Measurements from ENCODE around the gene CALML3.

Gene CALML3

DNA sequence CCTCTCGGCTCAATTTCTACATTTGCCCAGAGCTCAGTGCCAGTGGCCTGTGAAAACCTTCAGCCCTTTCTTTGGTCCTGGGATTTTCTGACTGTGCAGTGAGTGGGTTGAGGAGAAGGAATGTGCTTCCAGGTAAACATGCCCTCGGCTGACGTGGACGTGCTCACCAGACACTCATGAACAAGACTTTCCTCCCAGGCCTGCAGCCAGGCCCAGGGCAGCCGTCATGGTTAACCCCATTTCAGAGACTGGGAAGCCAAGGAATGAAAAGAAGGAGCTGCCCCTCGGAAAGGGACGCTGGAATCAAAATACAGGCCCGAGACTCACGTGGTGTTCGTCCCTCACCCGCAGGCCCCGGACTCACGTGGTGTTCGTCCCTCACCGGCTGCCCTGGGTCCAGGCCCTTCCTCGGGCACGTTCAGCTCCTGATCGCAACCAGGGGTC is 16.6 kb upstream of the CALML3 start:
- no peak for DNase-seq

DNA sequence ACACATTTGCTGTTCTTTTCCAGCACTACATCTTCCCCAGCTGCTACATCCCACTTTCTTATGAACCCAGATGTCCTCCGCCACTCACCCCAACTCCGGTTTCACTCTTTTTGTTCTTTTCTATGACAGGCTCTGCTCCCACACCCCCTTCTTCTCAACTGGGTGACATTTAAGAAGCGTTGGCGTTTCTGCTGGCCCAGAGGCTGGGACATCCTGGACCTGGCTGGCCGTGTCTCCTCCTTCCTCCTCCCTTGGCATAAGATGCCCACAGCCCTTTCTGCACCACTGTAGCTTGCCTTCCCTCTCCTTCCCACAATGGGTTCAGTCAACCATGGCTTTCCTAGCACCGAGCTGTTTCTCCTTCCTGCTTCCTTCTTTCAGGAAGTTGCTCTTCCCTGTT is 16.0 kb upstream of the CALML3 start:
- peak; percentile 61 for DNase-seq

DNA sequence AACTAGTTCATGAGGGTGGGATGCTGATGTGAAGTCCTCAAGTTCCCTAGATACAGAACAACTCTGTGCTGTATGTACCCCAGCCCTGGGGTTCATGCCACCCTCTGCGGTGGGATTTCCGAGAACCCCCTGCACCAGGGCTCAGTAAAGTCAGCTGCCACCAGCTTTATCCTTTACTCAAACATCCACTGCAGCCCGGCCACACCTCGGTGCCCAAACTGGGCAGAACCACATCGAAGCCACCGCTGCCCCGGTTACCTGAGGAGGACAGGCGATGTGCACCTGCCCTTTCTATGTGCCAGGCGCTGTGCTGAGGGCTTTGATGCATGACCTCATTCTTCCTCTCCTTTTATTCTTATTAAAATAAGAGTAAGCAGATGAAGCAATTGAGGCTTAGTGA is 15.5 kb upstream of the CALML3 start:
- peak; percentile 80 for DNase-seq

DNA sequence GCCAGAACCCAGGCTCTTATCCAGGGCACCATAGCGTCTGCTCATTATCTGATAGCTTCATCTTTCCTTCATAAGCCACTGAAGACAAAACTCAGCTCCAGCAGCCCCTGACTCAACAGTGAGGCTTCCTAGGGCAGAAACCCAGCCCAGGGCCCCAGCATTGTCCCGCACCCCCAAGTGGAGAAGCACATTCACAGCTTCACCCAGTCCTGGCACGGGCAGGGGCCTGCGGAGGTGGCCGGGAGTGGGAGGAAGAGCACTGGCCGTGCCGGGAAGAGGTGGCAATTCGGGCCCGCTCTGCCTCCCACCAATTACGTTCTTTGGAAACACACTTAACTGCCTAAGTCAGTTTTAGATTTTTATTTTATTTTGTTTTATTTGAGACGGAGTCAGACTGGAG is 15.1 kb upstream of the CALML3 start:
- no peak for DNase-seq

DNA sequence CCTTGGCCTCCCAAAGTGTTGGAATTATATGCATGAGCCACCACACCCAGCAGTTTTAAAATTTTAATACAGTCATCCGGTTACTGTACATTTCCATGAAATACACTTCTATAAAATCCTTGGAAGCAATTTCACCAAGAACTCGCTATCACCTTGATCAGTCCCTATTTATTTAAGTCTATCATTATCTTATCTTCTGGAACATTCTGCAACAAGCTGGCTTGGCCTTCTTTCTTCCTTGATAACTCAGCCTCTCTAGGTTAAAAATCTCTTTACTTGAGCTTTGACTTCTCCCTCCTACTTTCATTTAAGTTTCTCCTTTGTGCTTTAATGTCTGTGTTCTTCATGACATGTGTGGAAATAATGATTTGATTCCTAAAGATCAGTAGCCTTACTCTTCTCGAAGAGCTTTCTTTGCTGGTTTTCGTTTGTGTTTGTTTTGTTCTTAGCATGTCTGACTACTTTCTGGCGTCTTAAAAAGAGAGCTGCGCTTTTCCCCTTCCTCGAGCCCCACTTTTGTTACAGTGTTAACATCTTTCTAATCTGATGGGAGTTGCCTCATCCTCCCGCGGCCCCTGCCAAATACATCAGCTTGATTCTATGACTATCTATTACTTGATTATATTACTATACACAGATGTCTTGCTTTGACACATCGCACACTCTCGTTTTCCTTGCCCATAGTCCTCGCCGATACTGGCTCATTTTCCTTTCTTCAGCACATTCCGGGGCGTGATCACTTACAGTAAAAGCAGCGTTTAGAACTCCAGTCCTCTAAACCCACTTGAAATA is 14.3 kb upstream of the CALML3 start:
- DNase-seq = no peak

DNA sequence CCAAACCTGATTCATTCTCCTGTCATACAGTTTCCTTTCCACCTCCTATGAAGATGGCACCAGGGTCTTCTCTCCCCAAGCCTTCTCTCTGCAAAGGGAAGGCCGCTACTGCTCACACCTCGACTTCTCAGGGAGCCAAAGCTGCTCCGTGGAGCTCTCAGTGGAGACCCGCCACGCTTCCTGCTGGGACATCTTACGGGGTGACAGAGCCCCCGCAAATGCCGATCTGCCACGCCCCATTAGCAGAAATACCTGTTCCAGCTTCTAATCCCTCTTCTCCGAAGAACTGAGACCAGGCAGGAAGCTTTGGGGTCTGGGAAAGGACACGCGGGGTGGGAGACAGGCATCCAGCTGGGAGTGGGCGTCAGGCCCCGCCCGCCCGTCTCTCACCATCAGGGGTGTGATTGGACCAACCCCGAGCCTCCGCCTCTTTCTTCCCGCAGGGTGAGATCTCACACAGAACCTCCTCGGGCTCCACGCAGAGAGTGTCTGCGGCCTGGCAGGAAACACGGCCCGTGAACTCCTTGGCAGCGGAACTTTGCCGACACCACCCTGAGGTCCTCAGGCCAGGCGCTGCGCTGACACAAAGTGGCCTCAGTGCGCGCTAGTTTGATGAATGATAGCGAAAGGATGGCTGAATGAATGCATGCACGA is 13.4 kb upstream of the CALML3 start:
- DNase-seq = no peak

DNA sequence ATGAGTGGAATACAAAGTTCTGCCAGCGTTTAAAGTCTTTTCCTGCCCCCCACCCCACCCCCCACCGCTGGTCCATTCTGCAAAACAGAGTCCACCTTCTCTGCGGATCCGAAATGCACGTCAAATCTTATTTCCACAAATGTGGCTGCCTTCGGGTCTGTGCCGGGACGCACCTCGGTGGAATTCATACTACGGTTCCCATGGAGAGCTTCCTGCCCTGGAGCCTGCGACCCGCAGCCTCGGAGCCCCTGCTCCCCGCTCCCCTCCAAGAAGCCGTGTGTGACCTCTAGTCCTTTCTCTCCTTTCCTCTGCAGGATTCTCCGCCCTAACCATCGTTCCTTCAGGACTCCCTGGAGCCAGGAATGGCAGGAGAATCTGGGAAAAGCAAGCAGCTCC is 12.9 kb upstream of the CALML3 start:
- no peak for DNase-seq

DNA sequence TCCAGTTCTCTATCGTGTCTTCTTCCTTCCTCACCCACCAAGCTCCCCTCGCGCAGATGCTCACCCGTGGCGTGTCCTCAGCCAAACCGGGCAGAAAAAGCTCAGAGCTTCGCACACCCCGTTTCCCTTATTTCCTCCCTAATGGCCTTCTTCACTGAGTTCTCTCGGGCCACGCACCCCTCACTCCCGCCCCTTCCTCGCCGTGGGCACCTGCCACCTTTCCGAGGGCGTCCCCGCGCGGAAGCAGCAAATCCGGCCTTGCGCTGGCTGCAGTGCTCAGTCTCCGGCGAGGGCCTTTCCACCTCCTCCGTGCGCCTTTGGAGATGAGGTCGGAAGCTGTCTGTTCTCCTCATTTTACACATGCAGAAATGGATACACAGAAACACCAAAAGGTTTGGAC is 12.4 kb upstream of the CALML3 start:
- DNase-seq = no peak

DNA sequence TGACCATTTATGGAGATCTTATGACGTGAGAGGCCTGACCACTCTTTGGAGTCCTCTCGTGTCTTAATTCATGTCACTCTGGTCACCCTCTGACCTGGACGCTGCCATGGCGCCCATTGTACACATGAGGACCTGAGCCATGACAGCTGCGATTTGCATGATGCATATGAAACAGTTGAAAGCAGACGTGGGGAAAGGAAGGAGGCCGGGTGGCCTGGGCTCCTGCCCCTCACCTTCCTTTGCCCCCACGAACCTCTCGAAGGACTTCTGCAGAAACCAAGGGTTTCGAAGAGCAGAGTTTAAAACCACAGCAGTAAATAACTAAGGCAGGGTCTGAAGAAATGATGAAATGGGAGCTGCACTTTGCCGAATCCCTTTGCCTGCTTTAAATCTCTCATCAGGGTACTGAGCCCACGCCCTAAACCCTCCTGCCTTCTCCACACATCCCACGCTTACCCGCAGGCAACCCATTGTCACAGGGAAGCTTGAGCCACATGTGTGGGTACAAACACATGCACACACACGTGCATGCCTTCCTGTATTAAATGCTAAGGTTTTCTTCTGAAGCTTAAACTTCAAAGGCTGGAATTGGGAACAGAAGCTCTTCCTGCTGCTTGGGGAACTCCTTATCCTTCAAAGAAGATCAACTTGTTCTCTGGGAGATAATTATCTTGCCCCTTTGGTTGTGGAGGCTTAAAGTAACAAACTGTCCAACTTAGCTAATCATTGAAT is 11.7 kb upstream of the CALML3 start:
- no peak for DNase-seq

DNA sequence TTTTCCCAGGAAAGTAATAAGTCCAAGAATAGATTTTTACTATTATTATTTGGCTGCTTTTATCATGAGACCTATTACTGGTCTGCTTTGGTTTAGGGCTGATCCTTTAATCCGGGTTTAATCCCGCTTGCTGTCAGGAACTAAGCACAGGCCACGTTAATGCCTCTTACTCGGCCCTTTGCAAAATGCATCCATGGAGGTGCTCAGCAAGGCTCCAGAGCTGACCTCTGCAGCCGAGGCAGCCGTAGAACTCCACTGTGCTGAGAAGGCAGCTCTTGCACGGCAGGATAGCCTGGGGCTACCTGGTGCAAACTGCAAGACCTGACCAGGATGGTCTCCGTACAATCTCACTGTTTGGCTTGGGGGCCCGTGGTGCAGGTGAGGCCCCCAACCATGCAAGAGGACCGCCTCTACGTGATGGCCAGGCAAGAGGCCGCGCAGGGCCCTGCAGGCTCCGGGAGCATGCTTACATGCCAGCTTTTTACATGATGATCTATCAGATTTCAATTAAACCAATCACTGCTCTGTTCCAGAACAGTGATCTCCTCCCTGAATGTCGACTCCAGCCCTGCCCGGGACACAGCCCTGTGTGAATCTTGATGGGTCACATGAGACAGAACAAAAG is 10.4 kb upstream of the CALML3 start:
- no peak for DNase-seq

DNA sequence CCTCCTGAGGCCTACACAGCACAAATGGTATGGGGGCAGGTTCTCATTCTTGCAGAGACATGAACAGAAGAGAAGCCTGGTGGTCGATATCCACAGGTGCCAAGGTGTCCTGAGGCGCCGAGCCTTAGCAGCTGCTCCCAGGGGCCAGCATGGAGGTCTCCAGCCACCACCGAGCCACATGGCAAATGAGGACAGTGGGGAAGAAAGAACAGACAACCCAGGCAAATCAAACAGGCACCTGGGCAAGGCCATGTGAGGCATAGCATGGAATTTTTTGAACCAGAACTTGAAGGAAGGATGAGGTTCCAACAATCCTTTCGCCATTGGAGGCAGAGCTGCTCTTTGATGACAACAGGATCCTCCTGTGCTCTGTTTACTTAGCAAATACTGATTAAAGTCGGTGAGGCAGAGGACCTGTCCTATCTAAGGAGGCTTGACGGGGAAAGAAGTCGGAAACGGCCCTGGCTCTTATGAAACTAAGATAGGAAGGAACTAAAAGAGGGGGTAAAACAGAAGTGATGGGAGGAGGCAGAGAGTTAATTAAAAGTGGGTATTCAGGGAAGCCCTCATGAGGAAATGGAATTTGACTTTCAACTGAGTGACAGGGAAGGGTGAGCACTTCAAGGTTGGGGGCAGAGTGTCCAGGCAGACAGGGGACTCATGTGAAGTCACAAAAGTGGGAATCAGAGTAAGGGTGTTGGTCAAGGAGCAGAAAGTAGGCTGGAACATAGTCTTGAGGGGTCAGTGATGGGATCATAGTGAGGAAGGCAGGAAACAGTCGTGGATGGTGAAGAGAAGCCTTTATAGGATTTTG is 8.6 kb upstream of the CALML3 start:
- peak; percentile 83 for DNase-seq

DNA sequence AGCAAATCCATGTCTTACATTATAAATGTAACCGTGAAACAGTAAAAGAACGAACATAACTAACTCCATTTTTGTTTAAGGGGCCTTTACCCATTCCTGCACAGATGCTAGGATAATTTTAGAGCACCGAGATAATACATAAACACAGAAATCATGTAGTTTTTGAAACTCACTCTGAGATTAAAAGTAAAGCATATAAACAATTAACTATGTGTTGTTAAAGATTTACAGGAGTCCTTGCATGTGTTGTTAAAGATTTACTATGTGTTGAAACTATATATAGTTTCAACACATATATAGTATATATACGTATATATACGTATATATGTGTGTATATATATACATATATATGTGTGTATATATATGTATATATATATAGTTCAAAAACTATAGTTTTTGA is 7.2 kb upstream of the CALML3 start:
- DNase-seq = no peak

DNA sequence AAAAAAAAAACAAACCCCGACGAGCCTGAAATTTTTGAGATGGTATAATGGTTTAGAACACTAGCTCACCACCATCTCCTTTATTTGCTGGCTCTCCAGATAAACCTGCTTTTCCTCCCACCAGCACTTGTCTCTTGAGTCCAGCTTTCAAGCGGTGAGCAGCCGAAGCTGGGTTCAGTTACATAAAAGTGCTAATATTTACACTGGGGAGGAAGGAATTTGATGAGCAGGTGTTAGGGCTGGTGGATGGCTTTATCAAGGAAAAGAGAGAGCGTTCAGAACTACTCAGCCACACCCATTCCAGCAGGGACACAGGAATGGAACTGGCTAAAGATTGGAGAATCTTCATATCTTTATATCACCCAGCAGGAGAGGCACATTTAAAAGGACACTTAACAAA is 6.6 kb upstream of the CALML3 start:
- peak; percentile 99 for DNase-seq

DNA sequence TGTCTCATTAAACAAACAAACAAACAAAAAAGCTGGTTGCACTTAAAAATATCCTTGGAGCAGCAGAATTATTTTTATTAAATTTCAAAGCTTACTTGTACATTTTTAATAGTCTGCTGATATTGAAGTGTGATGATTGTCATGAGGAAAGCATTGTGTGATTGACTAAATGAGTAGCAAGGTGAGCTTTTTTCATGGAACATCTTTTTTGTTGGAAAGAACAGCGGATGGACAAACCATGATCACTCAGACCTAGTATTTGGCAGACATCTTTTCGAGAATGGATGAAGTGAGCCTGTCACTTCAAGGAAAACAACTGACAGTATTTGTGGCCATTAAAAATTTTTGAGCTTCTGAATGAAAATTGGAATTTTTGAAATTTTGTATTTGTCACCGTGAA is 5.7 kb upstream of the CALML3 start:
- DNase-seq = peak; percentile 66

DNA sequence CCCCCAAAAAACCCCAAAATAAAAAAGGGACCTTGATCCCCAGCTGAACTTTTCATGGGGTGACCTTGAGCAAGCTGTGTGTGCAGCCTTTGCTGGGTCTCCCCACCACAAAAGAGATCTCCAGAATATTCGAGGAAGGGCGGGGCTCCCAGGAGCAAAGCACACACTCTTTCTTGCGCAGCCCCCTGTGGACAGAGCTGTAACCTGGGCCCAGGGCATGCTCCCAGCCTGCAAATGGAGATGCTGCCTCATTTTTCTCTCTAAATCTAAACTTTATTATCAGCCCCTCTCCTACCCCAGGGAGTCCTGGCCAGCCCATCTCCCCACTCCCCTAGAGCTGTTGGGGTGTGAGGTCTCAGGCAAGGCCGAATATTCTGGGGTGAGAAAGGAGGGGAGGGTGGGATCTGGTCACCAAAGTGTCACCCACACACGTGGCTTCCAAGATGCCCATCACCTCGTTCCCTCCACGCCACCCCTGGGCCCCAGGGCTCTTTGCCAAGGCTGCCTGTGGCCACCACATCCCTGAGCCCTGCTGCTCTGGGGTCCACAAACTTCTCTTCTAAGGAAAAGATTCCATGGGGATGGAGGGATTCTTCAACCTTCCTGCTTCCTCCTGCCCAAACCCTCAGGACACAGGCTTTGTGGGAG is 1.7 kb upstream of the CALML3 start:
- no peak for DNase-seq

DNA sequence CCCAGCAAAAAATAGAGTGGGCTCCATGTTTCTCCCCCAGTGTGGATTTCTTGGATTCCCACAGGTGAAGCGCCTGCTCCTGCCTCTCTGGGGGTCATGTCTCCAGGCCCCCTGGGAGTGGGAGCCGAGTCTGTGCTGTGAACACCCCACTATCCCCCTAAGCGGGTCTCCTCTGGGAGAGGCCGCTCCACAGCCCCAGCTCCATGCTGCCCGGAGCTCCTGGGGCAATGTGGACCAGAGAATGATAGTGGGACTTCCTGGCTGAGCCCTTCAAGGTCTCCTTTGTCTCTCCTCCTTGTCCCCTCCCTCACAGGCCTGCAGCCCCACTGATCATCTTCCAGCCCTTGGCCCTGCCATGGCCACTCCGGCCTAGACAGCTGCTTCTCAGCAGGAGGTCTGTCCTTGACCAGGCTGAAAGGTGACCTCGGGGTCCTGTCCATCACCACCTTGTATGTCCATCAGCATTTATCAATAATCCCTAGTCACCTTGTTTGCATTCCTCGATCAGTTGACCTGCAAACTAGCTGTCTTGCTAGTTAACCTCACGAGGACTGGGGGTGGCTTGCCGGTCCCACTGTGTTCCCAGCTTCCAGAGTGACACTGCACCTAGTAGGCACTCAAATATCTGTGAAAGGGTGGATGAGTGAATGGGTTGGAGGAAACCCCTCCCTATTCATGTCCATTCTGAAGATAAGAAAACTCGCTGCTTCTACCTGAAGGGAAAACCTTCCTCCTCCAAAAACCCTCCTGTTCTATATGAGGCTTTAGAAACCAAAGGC is 776 bp upstream of the CALML3 start:
- peak; percentile 47 for DNase-seq

DNA sequence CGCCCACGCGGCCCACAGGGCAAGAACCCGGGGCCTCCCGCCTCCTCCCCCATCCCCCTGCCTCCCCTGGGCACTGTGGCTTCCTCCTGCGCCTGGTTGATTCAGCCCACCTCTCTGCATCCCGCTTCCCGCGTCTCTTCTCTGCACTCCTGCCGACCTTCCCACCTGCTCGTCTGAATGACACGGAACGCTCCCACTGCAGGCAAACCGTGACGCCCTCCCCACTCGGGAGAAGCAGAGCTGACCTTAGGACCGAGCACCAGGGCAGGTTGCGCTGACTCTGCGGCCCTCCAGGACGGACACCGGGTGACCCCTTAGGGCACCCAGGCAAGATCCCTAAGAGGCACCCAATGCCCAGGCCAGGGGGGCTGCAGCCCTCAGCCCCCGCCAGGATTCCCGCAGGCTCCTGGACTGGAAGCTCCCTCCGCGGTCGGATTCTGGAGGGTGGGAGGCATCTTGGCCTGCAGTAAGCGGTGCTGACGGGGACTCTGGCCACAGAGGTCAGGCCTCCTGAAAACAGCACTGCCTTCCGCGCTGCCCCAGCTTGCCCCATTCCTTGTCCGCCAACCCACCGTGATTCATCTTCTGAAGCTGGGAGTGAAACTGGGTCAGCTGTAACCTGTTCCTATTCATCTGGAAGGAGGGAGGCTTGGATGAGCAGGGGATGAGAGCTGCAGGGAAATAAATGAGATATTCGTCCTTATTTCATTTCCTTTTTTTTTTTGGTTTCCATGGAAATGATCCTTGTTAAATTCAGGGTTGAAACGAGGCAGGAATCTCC is 990 bp downstream of the CALML3 start:
- peak; percentile 86 for DNase-seq

DNA sequence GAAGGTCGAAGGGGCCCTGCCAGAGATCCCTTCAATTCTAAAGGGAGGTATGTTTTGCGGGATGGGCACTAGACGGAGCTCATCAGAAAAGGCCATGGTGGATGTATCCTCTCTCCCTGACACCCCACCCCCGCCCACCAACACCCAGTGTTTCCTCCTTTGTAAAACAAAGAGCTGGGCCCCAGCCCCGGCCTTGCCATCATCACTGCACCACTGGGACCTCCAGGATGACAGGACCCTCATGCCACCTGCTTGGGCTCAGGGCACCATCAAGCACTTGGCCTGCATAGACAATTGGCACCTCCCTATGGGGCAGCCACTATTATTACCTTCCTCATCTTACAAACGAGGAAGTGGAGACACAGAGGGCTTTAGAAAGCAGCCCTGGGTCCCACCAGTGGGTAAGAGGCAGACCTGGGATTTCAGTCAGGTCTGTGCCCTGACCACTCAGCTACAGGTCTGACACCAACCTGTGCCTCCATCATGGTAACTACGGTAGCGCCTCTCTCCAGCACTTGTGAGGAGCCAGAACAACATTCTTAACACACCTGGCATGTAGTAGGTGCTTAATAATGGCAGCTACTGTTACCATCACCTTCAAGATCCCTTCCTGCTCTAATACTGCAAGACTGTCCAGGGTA is 2.0 kb downstream of the CALML3 start:
- DNase-seq = peak; percentile 58

DNA sequence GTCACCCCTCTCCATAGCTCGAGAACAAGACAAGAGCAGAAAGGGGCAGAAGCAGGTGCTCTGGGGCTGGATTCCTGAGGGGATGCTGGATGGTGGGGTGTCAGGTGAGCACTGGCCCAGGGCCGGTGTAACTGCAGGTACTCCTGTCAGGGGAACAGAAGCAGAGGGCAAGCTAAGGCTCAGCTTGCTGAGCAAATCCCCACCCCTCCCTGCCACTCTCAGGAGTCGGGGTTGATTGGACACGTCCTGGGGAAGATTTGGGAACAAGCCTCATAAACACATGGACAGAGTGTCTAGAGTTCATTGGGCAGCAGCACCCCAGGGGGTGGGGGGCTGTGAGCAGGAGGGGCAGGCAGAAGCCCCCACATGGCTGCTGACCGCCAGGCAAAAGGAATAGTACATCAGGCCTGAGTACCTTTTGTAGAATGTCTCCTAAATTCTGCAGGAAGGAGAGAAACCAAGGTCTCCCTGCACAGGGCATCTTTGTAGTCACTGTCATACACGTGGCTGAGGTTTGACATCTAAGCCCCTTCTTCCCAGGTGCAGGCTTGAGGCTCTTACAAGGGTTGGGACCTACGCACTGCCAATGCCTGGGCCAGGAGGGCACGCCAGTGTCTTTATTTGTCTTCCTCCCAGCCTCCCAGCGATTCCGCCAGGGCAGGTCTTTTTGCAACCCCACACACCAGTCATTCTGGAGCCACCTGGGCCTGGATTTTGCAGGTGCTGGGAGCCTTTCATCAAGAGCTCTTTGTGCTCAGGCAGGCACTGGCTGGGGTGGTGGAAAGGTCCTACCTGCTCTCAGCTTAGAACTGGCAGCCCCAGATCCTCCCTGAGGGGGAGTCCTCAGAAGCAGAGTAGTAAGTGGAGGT is 2.8 kb downstream of the CALML3 start:
- peak; percentile 91 for DNase-seq
